Measurements from ENCODE around the gene SPRR5. TPM values are rescaled to one million over a fixed set of nuclear protein-coding genes. Genes with fewer than 3 reads are reported as not detected.

SPRR5 gene
- total RNA-seq, 1 donor from 2014 or later = not detected

DNA sequence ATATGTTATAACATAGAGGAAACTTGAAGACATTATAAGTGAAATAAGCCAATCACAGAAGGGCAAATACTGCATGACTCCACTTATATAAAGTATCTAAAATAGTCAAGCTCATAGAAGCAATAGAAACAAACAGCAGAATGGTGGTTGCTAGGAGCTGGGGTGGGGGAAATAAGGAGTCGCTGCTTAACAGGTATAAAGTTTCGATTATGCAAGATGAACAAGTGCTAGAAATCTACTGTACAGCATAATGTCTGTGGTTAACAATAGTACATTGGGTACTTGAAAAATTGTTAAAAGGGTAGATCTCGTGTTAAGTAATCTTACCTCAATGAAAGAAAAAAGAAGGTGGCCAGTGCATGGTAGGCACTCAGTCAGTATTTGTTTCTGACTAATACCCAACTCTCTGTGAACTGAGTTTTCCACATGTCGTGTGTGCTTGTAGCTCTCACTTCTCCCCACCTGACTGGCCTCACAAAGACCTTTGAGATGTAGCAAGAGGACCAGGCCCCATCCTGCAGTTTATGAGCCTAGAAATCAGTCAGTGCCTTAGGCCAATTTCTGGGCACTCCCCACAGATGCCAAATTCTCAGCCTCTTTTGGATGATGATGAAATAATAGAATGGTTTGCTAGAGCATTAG, 14.7 kb upstream of the SPRR5 start:
- no peaks in the 10 kb centered on the region for H3K36me3 Mint-ChIP-seq
- H3K4me3 Mint-ChIP-seq = no peak overlapping the region
- H3K4me1 Mint-ChIP-seq = no peaks in the 10 kb centered on the region
- TF ChIP-seq CTCF (IDR thresholded peaks at IDR 0.05; ENCODE audit: unreplicated experiment) = no peak
- peaks cover 21% of the 10 kb centered on the region for H3K9me3 Mint-ChIP-seq
- no peak overlapping the region for H3K27ac Mint-ChIP-seq
- no peak for DNase-seq (ENCODE audit: low spot score in 2 of 2, unreplicated experiment in 2 of 2)
- H3K27me3 Mint-ChIP-seq (ENCODE audit: low read depth) = no peaks in the 10 kb centered on the region

- H3K27ac Mint-ChIP-seq = no peak overlapping the region
- no peaks in the 10 kb centered on the region for H3K27me3 Mint-ChIP-seq (ENCODE audit: low read depth)
- TF ChIP-seq CTCF (IDR thresholded peaks at IDR 0.05; ENCODE audit: unreplicated experiment) = no peak
- DNase-seq (ENCODE audit: low spot score in 2 of 2, unreplicated experiment in 2 of 2) = no peak
- no peak overlapping the region for H3K4me3 Mint-ChIP-seq
- H3K4me1 Mint-ChIP-seq = no peaks in the 10 kb centered on the region
- H3K36me3 Mint-ChIP-seq = no peaks in the 10 kb centered on the region
- H3K9me3 Mint-ChIP-seq = peaks cover 21% of the 10 kb centered on the region
These were observed 13.8 kb upstream of the SPRR5 start for GRCh38 chr1:152933196-152933595.

GRCh38 chr1:152940614-152941013, 6.4 kb upstream of the SPRR5 start:
- H3K27me3 Mint-ChIP-seq (ENCODE audit: low read depth) = no peaks in the 10 kb centered on the region
- DNase-seq (ENCODE audit: low spot score in 2 of 2, unreplicated experiment in 2 of 2) = no peak
- H3K9me3 Mint-ChIP-seq = peaks cover 34% of the 10 kb centered on the region
- H3K36me3 Mint-ChIP-seq = no peaks in the 10 kb centered on the region
- no peak for TF ChIP-seq CTCF (IDR thresholded peaks at IDR 0.05; ENCODE audit: unreplicated experiment)
- H3K4me3 Mint-ChIP-seq = no peak overlapping the region
- H3K27ac Mint-ChIP-seq = no peak overlapping the region
- H3K4me1 Mint-ChIP-seq = no peaks in the 10 kb centered on the region

DNA sequence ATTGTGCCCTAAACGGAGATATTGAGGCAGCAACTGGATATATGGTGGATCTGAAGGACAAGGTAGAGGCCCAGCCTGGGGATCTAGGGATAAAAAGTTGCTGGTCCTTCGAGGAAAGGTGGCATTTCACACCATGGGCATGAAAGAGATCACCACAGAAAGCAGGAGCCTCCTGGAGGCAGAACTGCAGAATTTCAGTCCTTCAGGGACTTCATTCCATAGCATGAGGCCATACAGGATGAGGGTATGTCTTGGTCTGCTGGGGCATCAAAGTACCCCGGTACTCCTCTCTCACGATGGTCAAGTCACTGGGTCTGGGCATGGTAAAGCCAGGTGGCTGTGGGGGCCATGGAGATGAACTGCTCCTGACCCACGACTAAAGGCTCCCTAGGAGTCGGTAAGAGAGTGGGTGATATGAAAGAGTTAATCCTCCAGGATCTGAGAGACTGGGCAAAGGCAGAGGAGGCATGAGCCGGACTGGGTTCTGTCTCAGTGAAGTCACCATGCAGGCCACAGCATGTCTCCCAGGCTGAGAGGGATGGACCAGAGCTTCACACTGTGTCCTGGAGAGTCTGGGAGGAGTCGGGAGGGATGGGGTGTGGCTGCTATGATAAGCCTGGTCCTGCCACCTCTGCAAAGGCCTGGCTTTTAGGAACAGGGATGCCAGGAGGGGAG, 5.8 kb upstream of the SPRR5 start:
- Mint-ChIP-seq H3K9me3 (peaks cover 37% of the 10 kb centered on the region), H3K4me1 (no peaks in the 10 kb centered on the region), H3K27me3 (ENCODE audit: low read depth) (no peaks in the 10 kb centered on the region), H3K27ac (no peak overlapping the region), H3K36me3 (no peaks in the 10 kb centered on the region), H3K4me3 (no peak overlapping the region)
- no peak for TF ChIP-seq CTCF (IDR thresholded peaks at IDR 0.05; ENCODE audit: unreplicated experiment)
- no peak for DNase-seq (ENCODE audit: low spot score in 2 of 2, unreplicated experiment in 2 of 2)

DNA sequence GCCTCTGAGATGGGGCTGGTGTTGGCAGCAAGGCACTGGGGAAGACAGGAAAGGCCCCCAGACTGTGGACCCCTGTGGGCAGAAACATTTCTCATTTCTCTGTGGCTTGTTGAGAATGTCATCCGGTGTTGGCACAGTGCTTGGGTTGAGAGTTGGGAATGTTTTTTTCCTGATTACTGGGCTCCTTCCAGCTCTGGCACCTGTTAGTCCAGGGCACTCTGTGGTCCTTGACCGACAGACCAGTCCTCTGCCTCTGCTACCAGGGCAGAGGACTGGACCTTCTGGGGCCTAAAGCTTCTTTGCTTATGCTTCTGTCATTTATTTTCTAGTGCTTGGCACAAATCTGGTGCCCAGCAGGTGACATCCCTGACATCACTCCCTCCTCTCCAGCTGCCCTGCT, 4.8 kb upstream of the SPRR5 start:
- Mint-ChIP-seq H3K27me3 (ENCODE audit: low read depth) (peaks cover 2% of the 10 kb centered on the region), H3K36me3 (no peaks in the 10 kb centered on the region), H3K4me3 (no peak overlapping the region), H3K4me1 (no peaks in the 10 kb centered on the region), H3K27ac (no peak overlapping the region), H3K9me3 (peaks cover 39% of the 10 kb centered on the region)
- no peak for DNase-seq (ENCODE audit: low spot score in 2 of 2, unreplicated experiment in 2 of 2)
- TF ChIP-seq CTCF (IDR thresholded peaks at IDR 0.05; ENCODE audit: unreplicated experiment) = no peak
